Type B pancreatic cell (in vitro differentiated cells): ENCODE results near the gene CBX6. TPM values are rescaled to one million over a fixed set of nuclear protein-coding genes. Genes with fewer than 3 reads are reported as not detected.

ENCODE experiments used
- DNase-seq: peaks from one replicate; pipeline ENCODE4 v3.0.0; 2021; ENCODE audit warnings: mixed read lengths; ENCODE audit not compliant: unreplicated experiment; ENCODE audit errors: extremely low spot score
- H3K27ac Mint-ChIP-seq: 2 replicates; pipeline ENCODE4 v1.8.0; 2021; ENCODE audit warnings: mild to moderate bottlenecking, mixed read lengths
- H3K27me3 Mint-ChIP-seq: 2 replicates; pipeline ENCODE4 v1.8.0; 2021; ENCODE audit warnings: mixed read lengths
- H3K36me3 Mint-ChIP-seq: 2 replicates; pipeline ENCODE4 v1.8.0; 2021; ENCODE audit warnings: mixed read lengths
- H3K4me1 Mint-ChIP-seq: one replicate; pipeline ENCODE4 v1.8.0; 2021; ENCODE audit warnings: mixed read lengths; ENCODE audit not compliant: unreplicated experiment
- H3K4me3 Mint-ChIP-seq: 2 replicates; pipeline ENCODE4 v1.8.0; 2021; ENCODE audit warnings: mild to moderate bottlenecking, mixed read lengths
- H3K9me3 Mint-ChIP-seq: 2 replicates; pipeline ENCODE4 v1.8.0; 2021; ENCODE audit warnings: mixed read lengths
- total RNA-seq: library from RNA; stranded (reverse); gene quantifications from 2 replicates; pipeline ENCODE4 v1.2.1, GENCODE V29; 2021; ENCODE audit warnings: low replicate concordance
- TF ChIP-seq, protein P1 (sequence below): fragments of 200-600 bp; sonication (generic); conservative IDR thresholded peaks from 2 replicates; pipeline ENCODE4 v1.5.0; 2021; ENCODE audit warnings: antibody characterized with exemption, mild to moderate bottlenecking

CBX6 gene
- total RNA-seq, 1 donor from 2014 or later: 93.5 TPM

DNA sequence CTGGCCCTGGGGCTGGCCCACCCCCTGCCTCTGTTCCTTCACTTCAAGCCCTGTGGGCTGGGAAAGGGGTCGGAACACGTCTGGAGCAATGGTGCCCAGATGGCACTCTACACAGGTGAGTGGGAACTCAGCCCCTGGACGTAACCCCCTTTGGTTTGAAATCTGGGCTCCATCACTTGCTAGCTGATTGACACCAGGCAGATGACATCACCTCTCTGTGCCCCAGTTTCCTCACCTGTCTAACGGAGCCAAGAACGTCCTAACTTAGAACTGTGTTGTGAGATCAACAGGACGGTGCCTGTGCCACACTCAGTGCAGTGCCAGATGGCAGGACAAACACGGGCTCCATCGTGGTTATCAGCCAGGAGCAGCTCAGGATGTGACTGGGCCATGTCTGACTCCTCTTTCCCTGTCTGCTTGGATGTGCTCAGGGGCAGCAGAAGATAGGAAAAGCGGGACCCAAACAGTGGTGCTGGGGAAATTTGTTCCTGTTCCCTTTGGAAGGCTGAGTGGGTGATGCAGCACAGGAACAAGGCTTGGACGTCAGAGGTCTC lies 52.6 kb downstream of the CBX6 start:
- Mint-ChIP-seq H3K4me3 (no peak overlapping the region), H3K36me3 (no peaks in the 10 kb centered on the region), H3K27ac (no peak overlapping the region), H3K9me3 (no peaks in the 10 kb centered on the region), H3K4me1 (no peaks in the 10 kb centered on the region), H3K27me3 (peaks cover 36% of the 10 kb centered on the region)
- no peak for DNase-seq
- TF ChIP-seq, protein P1, sequence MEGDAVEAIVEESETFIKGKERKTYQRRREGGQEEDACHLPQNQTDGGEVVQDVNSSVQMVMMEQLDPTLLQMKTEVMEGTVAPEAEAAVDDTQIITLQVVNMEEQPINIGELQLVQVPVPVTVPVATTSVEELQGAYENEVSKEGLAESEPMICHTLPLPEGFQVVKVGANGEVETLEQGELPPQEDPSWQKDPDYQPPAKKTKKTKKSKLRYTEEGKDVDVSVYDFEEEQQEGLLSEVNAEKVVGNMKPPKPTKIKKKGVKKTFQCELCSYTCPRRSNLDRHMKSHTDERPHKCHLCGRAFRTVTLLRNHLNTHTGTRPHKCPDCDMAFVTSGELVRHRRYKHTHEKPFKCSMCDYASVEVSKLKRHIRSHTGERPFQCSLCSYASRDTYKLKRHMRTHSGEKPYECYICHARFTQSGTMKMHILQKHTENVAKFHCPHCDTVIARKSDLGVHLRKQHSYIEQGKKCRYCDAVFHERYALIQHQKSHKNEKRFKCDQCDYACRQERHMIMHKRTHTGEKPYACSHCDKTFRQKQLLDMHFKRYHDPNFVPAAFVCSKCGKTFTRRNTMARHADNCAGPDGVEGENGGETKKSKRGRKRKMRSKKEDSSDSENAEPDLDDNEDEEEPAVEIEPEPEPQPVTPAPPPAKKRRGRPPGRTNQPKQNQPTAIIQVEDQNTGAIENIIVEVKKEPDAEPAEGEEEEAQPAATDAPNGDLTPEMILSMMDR: no peak

DNA sequence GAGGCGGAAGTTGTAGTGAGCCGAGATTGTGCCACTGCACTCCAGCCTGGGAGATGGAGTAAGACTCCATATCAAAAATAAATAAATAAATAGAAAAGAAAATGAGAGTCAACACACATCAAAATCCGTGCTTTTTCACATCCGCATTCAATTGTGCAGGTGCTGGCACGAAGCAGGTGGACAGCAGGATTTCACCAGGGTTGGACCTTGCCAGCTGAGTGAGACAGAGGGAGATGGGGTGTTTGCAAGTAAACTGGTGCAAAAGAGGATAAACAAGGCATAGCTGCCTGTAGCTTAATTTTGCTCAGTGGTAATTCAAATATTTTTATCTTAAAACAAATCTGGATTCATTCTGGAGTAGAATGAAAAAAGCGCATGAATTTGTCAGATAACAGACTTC lies 54.8 kb downstream of the CBX6 start:
- TF ChIP-seq, protein P1: no peak
- peaks cover 42% of the 10 kb centered on the region for H3K27me3 Mint-ChIP-seq
- no peaks in the 10 kb centered on the region for H3K36me3 Mint-ChIP-seq
- no peak overlapping the region for H3K27ac Mint-ChIP-seq
- H3K9me3 Mint-ChIP-seq: no peaks in the 10 kb centered on the region
- H3K4me3 Mint-ChIP-seq: no peak overlapping the region
- DNase-seq: no peak
- H3K4me1 Mint-ChIP-seq: no peaks in the 10 kb centered on the region

DNA sequence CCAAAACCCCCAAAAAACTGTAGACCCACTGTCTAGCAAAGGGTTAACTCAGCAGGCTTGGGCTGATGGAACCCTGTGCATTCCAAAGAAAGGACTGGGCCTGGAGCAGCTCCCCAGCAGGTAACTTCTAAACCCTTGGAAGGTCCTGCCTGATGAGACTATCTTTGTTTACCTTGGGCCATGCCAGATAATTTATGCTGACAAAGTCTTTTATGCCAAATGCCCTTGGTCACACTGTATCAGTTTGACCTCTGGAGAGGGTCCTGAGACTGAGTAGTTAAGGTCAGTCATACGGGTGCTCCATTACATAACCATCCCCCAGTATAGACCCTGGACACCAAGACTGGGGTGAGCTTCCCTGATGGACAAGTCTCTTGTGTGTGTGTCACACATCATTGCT lies 56.2 kb downstream of the CBX6 start:
- Mint-ChIP-seq H3K36me3 (no peaks in the 10 kb centered on the region), H3K27me3 (peaks cover 47% of the 10 kb centered on the region), H3K4me1 (no peaks in the 10 kb centered on the region), H3K27ac (no peak overlapping the region), H3K9me3 (no peaks in the 10 kb centered on the region), H3K4me3 (no peak overlapping the region)
- DNase-seq: no peak
- TF ChIP-seq, protein P1: no peak

Other genes with a start within 250 kb of the CBX6 start
- 5.0 and 11.2 TPM in 2 replicates for gene FAM227A, start 215.8 kb downstream of the CBX6 start, total RNA-seq
- gene CBY1, start 215.6 kb downstream of the CBX6 start, total RNA-seq: 48.9 and 53.5 TPM in 2 replicates
- gene TOMM22, start 190.3 kb downstream of the CBX6 start, total RNA-seq: 80.8 and 91.6 TPM in 2 replicates
- 43.4 and 51.8 TPM in 2 replicates for gene JOSD1, start 171.3 kb downstream of the CBX6 start, total RNA-seq
- gene GTPBP1, start 166.3 kb downstream of the CBX6 start, total RNA-seq: 47.1 and 60.1 TPM in 2 replicates
- gene SUN2, start 116.2 kb downstream of the CBX6 start, total RNA-seq: 43.5 and 70.5 TPM in 2 replicates
- gene DNAL4, start 78.1 kb downstream of the CBX6 start, total RNA-seq: 23.9 and 31.5 TPM in 2 replicates
- gene NPTXR, start 28.2 kb downstream of the CBX6 start, total RNA-seq: 5.9 and 6.9 TPM in 2 replicates
- 0.67 and 1.6 TPM in 2 replicates for gene APOBEC3A, start 85.4 kb upstream of the CBX6 start, total RNA-seq
- gene APOBEC3B, start 110.1 kb upstream of the CBX6 start, total RNA-seq: 6.7 and 7.1 TPM in 2 replicates
- 26.0 and 55.3 TPM in 2 replicates for gene APOBEC3C, start 142.0 kb upstream of the CBX6 start, total RNA-seq
- 3.9 and 6.9 TPM in 2 replicates for gene APOBEC3D, start 148.9 kb upstream of the CBX6 start, total RNA-seq
- gene APOBEC3F, start 168.6 kb upstream of the CBX6 start, total RNA-seq: 14.9 and 18.9 TPM in 2 replicates
- gene APOBEC3G, start 205.1 kb upstream of the CBX6 start, total RNA-seq: 5.6 and 8.0 TPM in 2 replicates
- 0.63 and 1.1 TPM in 2 replicates for gene APOBEC3H, start 225.0 kb upstream of the CBX6 start, total RNA-seq